Thyroid gland (tissue), 4 donors: ENCODE measurements around the gene ZXDC. TPM values are rescaled to one million over a fixed set of nuclear protein-coding genes. Genes with fewer than 3 reads are reported as not detected.

Experiments used
- DNase-seq, 2 donors: peaks; one replicate each; pipeline ENCODE4 v3.0.0-alpha.2; 2019
- H3K27ac ChIP-seq, 3 donors: fragments of 200-600 bp; sonication (generic); 1 replicate in 2 of 3; 2 replicates in 1 of 3; pipeline ENCODE4 v1.5.1; 2016 to 2019; ENCODE audit warnings: mild to moderate bottlenecking in 1 of 3, moderate library complexity in 1 of 3
- H3K27me3 ChIP-seq: fragments of 200-600 bp; sonication (generic); one replicate; pipeline ENCODE4 v1.5.1; 2019
- H3K36me3 ChIP-seq, 2 donors: fragments of 200-600 bp; sonication (generic); one replicate each; pipeline ENCODE4 v1.5.1; 2016 to 2019
- H3K4me1 ChIP-seq, 2 donors: fragments of 200-600 bp; sonication (generic); one replicate each; pipeline ENCODE4 v1.5.1; 2017 to 2019
- H3K4me3 ChIP-seq, 3 donors: fragments of 200-600 bp; sonication (generic); replicated peaks in 1 of 3; 1 replicate in 2 of 3; 2 replicates in 1 of 3; pipeline ENCODE4 v1.5.1; 2016; ENCODE audit warnings: mild to moderate bottlenecking in 1 of 3
- H3K9me3 ChIP-seq: fragments of 200-600 bp; sonication (generic); one replicate; pipeline ENCODE4 v1.5.1; 2017
- CTCF ChIP-seq, 6 experiments: fragments of 200-600 bp in 3 of 6; fragments of 450-650 bp in 3 of 6; sonication (generic) in 3 of 6; IDR thresholded peaks; one replicate each; pipeline ENCODE4 v1.5.1; 2016 to 2019; ENCODE audit warnings: antibody characterized with exemption in 6 of 6, mild to moderate bottlenecking in 2 of 6, inconsistent platforms in 1 of 6, moderate library complexity in 1 of 6
- POLR2A ChIP-seq, 2 donors: fragments of 450-650 bp; IDR thresholded peaks; one replicate each; pipeline ENCODE4 v1.6.1; 2017; ENCODE audit warnings: antibody characterized with exemption in 2 of 2, mild to moderate bottlenecking in 2 of 2, moderate library complexity in 1 of 2
- WGBS, 2 donors: methylation state at CpG; one replicate each; pipeline ENCODE4 v1.1.5; 2017; 5-methylcytosine and 5-hydroxymethylcytosine counted together
- intact Hi-C: fragments of 100-400 bp; cut with DNase I; formaldehyde crosslinking; loops from one replicate; pipeline ENCODE4 v1.15.1; 2023
- total RNA-seq, 4 donors: library from RNA; depleted of rRNA; stranded (reverse); fragments of >200 nt; gene quantifications; one replicate each; pipeline ENCODE4 v1.2.3, GENCODE V29; 2016

ZXDC gene
- total RNA-seq, 4 donors from 2014 or later: 51.5 to 96.8 (median 57.4) TPM

- DNase-seq: no peak
- intact Hi-C loops: no loop called here
- Histone ChIP-seq H3K4me1 (no peaks in the 10 kb centered on the region), H3K4me3 (no peak overlapping the region), H3K9me3 (no peaks in the 10 kb centered on the region), H3K27ac (no peak overlapping the region), H3K27me3 (no peaks in the 10 kb centered on the region), H3K36me3 (no peaks in the 10 kb centered on the region)
- 87 to 92% methylated on average over 6 of the region's 6 CpGs for WGBS, 2 donors
- TF ChIP-seq CTCF (IDR thresholded peaks at IDR 0.05): no peak
- no peak for TF ChIP-seq POLR2A (IDR thresholded peaks at IDR 0.05)
Observed at GRCh38 chr3:126494970-126495230, 19.2 kb upstream of the ZXDC start.

- TF ChIP-seq CTCF (IDR thresholded peaks at IDR 0.05): no peak
- TF ChIP-seq POLR2A (IDR thresholded peaks at IDR 0.05): no peak
- no peaks in the 10 kb centered on the region for H3K36me3 ChIP-seq
- no peaks in the 10 kb centered on the region for H3K27me3 ChIP-seq
- H3K4me3 ChIP-seq: no peak overlapping the region
- H3K9me3 ChIP-seq: no peaks in the 10 kb centered on the region
- H3K27ac ChIP-seq: no peak overlapping the region
- WGBS, 2 donors: 74 to 77% methylated on average over 12 of the region's 12 CpGs
- DNase-seq: no peak
- intact Hi-C loops: no loop called here
- no peaks in the 10 kb centered on the region for H3K4me1 ChIP-seq
Observed at GRCh38 chr3:126494204-126494969, 18.7 kb upstream of the ZXDC start.

GRCh38 chr3:126493739-126494138, 18.0 kb upstream of the ZXDC start:
- no peak for DNase-seq
- no peak for TF ChIP-seq POLR2A (IDR thresholded peaks at IDR 0.05)
- no peak for TF ChIP-seq CTCF (IDR thresholded peaks at IDR 0.05)
- intact Hi-C loops: no loop called here
- Histone ChIP-seq H3K4me3 (no peak overlapping the region), H3K9me3 (no peaks in the 10 kb centered on the region), H3K27me3 (no peaks in the 10 kb centered on the region), H3K36me3 (no peaks in the 10 kb centered on the region), H3K4me1 (no peaks in the 10 kb centered on the region), H3K27ac (no peak overlapping the region)
- WGBS, 2 donors: 62 to 81% methylated on average over 9 of the region's 9 CpGs

- 80 to 98% methylated on average over 12 to 13 of the region's 14 CpGs for WGBS, 2 donors
- no peak overlapping the region for H3K4me3 ChIP-seq
- no peaks in the 10 kb centered on the region for H3K9me3 ChIP-seq
- H3K4me1 ChIP-seq: no peaks in the 10 kb centered on the region
- TF ChIP-seq POLR2A (IDR thresholded peaks at IDR 0.05) (no peak), CTCF (IDR thresholded peaks at IDR 0.05) (no peak)
- no peaks in the 10 kb centered on the region for H3K36me3 ChIP-seq
- intact Hi-C loops: no loop called here
- H3K27me3 ChIP-seq: no peaks in the 10 kb centered on the region
- DNase-seq: no peak
- no peak overlapping the region for H3K27ac ChIP-seq
Observed at GRCh38 chr3:126493051-126493450, 17.4 kb upstream of the ZXDC start.

GRCh38 chr3:126491221-126492013, 15.7 kb upstream of the ZXDC start:
- no peaks in the 10 kb centered on the region for H3K4me1 ChIP-seq
- no peak for DNase-seq
- no peak for TF ChIP-seq POLR2A (IDR thresholded peaks at IDR 0.05)
- no peak for TF ChIP-seq CTCF (IDR thresholded peaks at IDR 0.05)
- no peak overlapping the region for H3K27ac ChIP-seq
- H3K9me3 ChIP-seq: no peaks in the 10 kb centered on the region
- no peaks in the 10 kb centered on the region for H3K27me3 ChIP-seq
- H3K36me3 ChIP-seq: no peaks in the 10 kb centered on the region
- H3K4me3 ChIP-seq: no peak overlapping the region
- intact Hi-C loops: no loop called here
- WGBS, 2 donors: 89 to 90% methylated on average over 21 of the region's 21 CpGs
